Right lobe of liver (tissue), 6 donors: ENCODE measurements around the gene CUL9. TPM values are rescaled to one million over a fixed set of nuclear protein-coding genes. Genes with fewer than 3 reads are reported as not detected.

Experiments used
- ATAC-seq, 4 donors: fragments of 200-7000 bp; cut with Tn5 transposase; one replicate each; pipeline ENCODE4 v1.9.1; 2020; ENCODE audit warnings: mild to moderate bottlenecking in 4 of 4, moderate library complexity in 4 of 4
- DNase-seq, 3 donors: peaks; one replicate each; pipeline ENCODE4 v3.0.0-alpha.2; 2020
- H3K27ac ChIP-seq, 3 donors: fragments of 200-600 bp; one replicate each; pipeline ENCODE4 v1.8.0; 2022
- H3K27me3 ChIP-seq, 2 donors: fragments of 200-600 bp; one replicate each; pipeline ENCODE4 v1.8.0; 2022
- H3K36me3 ChIP-seq, 4 donors: fragments of 200-600 bp; sonication (generic) in 1 of 4; one replicate each; pipeline versions ENCODE4 v1.5.1 to v1.8.0; 2017 to 2022; ENCODE audit warnings: control low read depth in 1 of 4
- H3K4me1 ChIP-seq, 4 donors: fragments of 200-600 bp; sonication (generic) in 1 of 4; one replicate each; pipeline versions ENCODE4 v1.5.1 to v1.8.0; 2017 to 2022; ENCODE audit warnings: control low read depth in 1 of 4
- H3K4me3 ChIP-seq, 3 donors: fragments of 200-600 bp; one replicate each; pipeline ENCODE4 v1.8.0; 2022
- H3K9me3 ChIP-seq, 4 donors: fragments of 200-600 bp; sonication (generic) in 1 of 4; one replicate each; pipeline versions ENCODE4 v1.5.1 to v1.8.0; 2017 to 2022; ENCODE audit warnings: control low read depth in 1 of 4
- CTCF ChIP-seq, 4 donors: fragments of 200-600 bp in 3 of 4; fragments of 450-650 bp in 1 of 4; IDR thresholded peaks; one replicate each; pipeline versions ENCODE4 v1.5.1 to v1.8.0; 2016 to 2022; ENCODE audit warnings: antibody characterized with exemption in 4 of 4, mild to moderate bottlenecking in 2 of 4
- POLR2A ChIP-seq: fragments of 450-650 bp; IDR thresholded peaks from one replicate; pipeline ENCODE4 v1.6.1; 2017; ENCODE audit warnings: antibody characterized with exemption, mild to moderate bottlenecking
- WGBS: methylation state at CpG from one replicate; pipeline ENCODE4 v1.1.6; 2018; ENCODE audit warnings: low coverage, low lambda C conversion rate; ENCODE audit not compliant: insufficient coverage; ENCODE audit errors: missing lambda C conversion rate; 5-methylcytosine and 5-hydroxymethylcytosine counted together
- intact Hi-C, 2 donors: fragments of 100-400 bp; cut with DNase I; formaldehyde crosslinking; loops; one replicate each; pipeline versions ENCODE4 v1.11.2 to v1.14.1; 2022
- total RNA-seq, 6 experiments: library from RNA; depleted of rRNA in 2 of 6; stranded (reverse); fragments of >200 nt in 2 of 6; fragmentation: NEBNext Ultra II Directional in 3 of 6; extraction: Animal tissue kit (Norgen Biotek cat#: 25700) in 3 of 6; gene quantifications; one replicate each; pipeline versions ENCODE4 v1.1.0 to v1.2.4, GENCODE V29; 2016 to 2023
- donor health status: DM: no; HTN: yes; CAD: no.
- donor health status: DM: no; HTN: no; CAD: no.
- donor health status: DM: no; HTN: no; CAD: no.
- donor health status: DM: no; HTN: yes; CAD: no.
- donor health status: DM: no; HTN: yes; CAD: no.

Gene CUL9
- total RNA-seq, 6 experiments from 2014 or later = 14.4 to 17.7 (median 15.2) TPM

DNA sequence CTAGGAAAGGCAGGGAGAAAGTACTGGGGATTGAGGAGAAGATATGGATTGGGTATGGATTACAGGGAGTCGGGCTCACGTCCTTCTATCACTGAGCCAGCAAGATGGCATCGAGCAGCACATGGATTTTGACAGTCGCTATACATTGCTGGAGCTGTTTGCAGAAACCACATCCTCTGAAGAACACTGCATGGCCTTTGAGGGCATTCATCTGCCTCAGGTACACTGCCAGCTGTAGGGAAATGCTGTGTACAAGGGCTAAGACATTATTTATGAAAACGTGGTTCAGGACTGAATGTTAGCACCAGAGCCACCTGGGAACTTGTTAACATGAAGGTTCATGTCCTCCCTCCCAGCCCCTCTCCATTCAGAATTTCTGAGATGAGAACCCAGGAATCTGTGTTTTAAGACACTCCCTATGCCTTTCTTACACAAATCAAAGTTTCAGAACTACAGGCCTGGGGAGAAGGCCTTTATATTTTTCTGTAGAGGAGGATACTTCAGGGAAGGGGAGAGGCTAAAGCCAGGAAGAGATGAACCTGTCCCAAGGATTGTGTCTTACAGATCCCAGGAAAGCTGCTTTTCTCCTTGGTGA is 3.5 kb downstream of the CUL9 start:
- DNase-seq (no peak), ATAC-seq (no peak)
- intact Hi-C loops = no loop called here
- TF ChIP-seq POLR2A (no peak), CTCF (IDR thresholded peaks at IDR 0.05) (no peak)
- Histone ChIP-seq H3K9me3 (no peaks in the 10 kb centered on the region), H3K36me3 (peaks cover 0 to 21% (median 0%) of the 10 kb centered on the region in 4 donors), H3K4me3 (no peak overlapping the region), H3K27me3 (no peaks in the 10 kb centered on the region), H3K27ac (no peak overlapping the region), H3K4me1 (peaks cover 0 to 15% (median 0%) of the 10 kb centered on the region in 4 donors)
- WGBS = 65% methylated on average over 5 of the region's 5 CpGs

GRCh38 chr6:43186019-43186418 is 4.0 kb downstream of the CUL9 start:
- Histone ChIP-seq H3K36me3 (peaks cover 0 to 21% (median 0%) of the 10 kb centered on the region in 4 donors), H3K27me3 (no peaks in the 10 kb centered on the region), H3K9me3 (no peaks in the 10 kb centered on the region), H3K27ac (no peak overlapping the region), H3K4me3 (no peak overlapping the region), H3K4me1 (peaks cover 0 to 15% (median 0%) of the 10 kb centered on the region in 4 donors)
- WGBS = 93% methylated on average over 6 of the region's 14 CpGs
- intact Hi-C loops = no loop called here
- DNase-seq (no peak), ATAC-seq (no peak)
- TF ChIP-seq CTCF (IDR thresholded peaks at IDR 0.05) (no peak), POLR2A (no peak)

DNA sequence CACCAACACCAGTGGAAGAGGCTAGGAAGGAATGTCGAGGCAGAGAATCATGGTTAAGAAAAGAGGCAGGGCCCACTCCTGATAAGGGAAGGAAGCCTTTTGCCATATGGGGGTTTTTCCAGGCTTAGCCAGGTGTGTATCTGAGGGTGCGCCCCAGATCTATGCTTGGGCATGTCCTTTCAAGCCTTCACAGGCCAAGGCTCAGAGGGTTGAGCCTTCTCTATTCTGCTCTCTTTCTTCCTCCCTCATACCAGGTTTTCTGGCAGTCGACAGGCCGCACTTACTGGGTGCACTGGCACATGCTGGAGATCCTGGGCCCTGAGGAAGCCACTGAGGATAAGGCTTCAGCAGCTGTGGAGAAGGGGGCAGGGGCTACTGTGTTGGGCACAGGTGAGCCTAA is 4.7 kb downstream of the CUL9 start:
- DNase-seq (no peak), ATAC-seq (no peak)
- H3K4me3 ChIP-seq = no peak overlapping the region
- H3K27ac ChIP-seq = no peak overlapping the region
- WGBS = 100% methylated on average over 1 of the region's 4 CpGs
- no peaks in the 10 kb centered on the region for H3K27me3 ChIP-seq
- intact Hi-C loops = no loop called here
- no peaks in the 10 kb centered on the region for H3K9me3 ChIP-seq
- TF ChIP-seq POLR2A (no peak), CTCF (IDR thresholded peaks at IDR 0.05) (no peak)
- peaks cover 0 to 21% (median 0%) of the 10 kb centered on the region in 4 donors for H3K36me3 ChIP-seq
- H3K4me1 ChIP-seq = peaks cover 0 to 8% (median 0%) of the 10 kb centered on the region in 4 donors

DNA sequence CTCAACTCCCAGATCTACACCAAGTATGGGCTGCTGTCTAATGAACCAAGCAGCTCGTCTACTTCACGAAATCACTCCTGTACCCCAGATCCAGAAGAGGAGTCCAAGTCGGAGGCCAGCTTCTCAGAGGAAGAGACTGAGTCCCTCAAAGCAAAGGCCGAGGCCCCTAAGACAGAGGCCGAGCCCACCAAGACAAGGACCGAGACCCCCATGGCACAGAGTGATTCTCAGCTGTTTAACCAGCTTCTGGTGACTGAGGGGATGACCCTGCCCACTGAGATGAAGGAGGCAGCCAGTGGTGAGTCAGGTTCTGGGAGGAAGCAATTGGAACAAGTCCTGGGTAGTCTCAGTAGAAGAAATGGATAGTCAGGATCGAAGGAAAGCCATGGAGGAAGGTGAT is 5.8 kb downstream of the CUL9 start:
- H3K9me3 ChIP-seq = no peaks in the 10 kb centered on the region
- H3K36me3 ChIP-seq = peaks cover 0 to 21% (median 0%) of the 10 kb centered on the region in 4 donors
- no peaks in the 10 kb centered on the region for H3K27me3 ChIP-seq
- H3K4me3 ChIP-seq = no peak overlapping the region
- DNase-seq (peak in 1 of 3 donors; percentile 29), ATAC-seq (no peak)
- H3K27ac ChIP-seq = no peak overlapping the region
- intact Hi-C loops = no loop called here
- TF ChIP-seq CTCF (IDR thresholded peaks at IDR 0.05) (no peak), POLR2A (no peak)
- 90% methylated on average over 2 of the region's 7 CpGs for WGBS
- peaks cover 0 to 2% (median 0%) of the 10 kb centered on the region in 4 donors for H3K4me1 ChIP-seq
